ENCODE measurements around the gene MAGEA1.
"Not testable (repeated sequence)": the region's sequence is repeated elsewhere in the genome, so short reads cannot be mapped to it uniquely, and the experiment has no call there.

MAGEA1 gene, protein sequence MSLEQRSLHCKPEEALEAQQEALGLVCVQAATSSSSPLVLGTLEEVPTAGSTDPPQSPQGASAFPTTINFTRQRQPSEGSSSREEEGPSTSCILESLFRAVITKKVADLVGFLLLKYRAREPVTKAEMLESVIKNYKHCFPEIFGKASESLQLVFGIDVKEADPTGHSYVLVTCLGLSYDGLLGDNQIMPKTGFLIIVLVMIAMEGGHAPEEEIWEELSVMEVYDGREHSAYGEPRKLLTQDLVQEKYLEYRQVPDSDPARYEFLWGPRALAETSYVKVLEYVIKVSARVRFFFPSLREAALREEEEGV

DNA sequence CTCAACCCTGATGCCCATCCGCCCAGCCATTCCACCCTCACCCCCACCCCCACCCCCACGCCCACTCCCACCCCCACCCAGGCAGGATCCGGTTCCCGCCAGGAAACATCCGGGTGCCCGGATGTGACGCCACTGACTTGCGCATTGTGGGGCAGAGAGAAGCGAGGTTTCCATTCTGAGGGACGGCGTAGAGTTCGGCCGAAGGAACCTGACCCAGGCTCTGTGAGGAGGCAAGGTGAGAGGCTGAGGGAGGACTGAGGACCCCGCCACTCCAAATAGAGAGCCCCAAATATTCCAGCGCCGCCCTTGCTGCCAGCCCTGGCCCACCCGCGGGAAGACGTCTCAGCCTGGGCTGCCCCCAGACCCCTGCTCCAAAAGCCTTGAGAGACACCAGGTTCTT, at the start of gene MAGEA1:
MAGEA1 (plus strand) TSS at position 154 of the 400 bp plus-strand sequence. CDS start 3,106 bp downstream, outside the sequence.
- DNase-seq (ENCODE audit: low read depth) = no peak
- H3K4me3 ChIP-seq (ENCODE audit: low read depth, low read length) = no peak within 1 kb of the TSS
- TF ChIP-seq, protein P1, sequence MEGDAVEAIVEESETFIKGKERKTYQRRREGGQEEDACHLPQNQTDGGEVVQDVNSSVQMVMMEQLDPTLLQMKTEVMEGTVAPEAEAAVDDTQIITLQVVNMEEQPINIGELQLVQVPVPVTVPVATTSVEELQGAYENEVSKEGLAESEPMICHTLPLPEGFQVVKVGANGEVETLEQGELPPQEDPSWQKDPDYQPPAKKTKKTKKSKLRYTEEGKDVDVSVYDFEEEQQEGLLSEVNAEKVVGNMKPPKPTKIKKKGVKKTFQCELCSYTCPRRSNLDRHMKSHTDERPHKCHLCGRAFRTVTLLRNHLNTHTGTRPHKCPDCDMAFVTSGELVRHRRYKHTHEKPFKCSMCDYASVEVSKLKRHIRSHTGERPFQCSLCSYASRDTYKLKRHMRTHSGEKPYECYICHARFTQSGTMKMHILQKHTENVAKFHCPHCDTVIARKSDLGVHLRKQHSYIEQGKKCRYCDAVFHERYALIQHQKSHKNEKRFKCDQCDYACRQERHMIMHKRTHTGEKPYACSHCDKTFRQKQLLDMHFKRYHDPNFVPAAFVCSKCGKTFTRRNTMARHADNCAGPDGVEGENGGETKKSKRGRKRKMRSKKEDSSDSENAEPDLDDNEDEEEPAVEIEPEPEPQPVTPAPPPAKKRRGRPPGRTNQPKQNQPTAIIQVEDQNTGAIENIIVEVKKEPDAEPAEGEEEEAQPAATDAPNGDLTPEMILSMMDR (conservative IDR thresholded peaks at IDR 0.05; ENCODE audit: low read depth, low read length) = no peak

DNA sequence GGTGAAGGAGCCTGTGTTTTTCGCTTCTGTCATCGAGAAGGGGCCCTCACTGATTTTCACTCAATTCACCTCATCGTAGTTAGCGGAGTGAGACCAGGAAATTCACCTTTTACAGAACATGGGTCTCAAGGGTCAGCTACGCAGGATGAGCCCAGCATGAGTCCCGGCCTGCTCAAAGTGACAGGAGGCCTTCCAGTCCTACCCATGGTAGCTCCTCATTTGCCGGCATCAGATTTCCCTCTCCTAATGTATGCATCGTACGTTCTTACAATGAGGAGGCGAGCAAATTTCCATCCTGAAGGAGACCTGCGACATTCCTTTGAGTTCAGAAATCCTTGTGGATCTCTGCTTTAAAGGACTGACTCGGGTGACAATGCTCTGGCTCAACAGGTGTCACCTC, 46.2 kb upstream of the MAGEA1 start:
- DNase-seq (ENCODE audit: low read depth); H3K4me3 ChIP-seq (ENCODE audit: low read depth, low read length): not testable (repeated sequence)

DNA sequence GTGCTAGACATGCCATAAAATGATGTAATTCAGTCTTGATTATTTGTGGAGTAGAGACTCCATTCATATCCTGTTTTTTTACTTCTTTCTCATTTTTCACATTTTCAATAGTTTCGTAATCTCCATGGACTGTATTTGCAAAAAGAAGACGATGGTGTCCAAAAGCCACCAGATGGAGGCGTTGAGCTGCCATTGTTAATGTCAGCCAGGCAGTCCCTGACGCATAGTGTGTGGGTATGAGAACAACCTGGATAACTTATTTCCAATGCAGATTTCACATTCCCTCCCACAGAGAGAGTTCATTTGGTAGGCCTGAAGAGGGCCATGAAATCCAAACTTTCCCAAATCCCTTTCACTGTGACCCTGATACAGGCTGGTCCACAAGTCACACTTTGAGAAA, 40.0 kb upstream of the MAGEA1 start:
- not testable (repeated sequence) for H3K4me3 ChIP-seq (ENCODE audit: low read depth, low read length)

DNA sequence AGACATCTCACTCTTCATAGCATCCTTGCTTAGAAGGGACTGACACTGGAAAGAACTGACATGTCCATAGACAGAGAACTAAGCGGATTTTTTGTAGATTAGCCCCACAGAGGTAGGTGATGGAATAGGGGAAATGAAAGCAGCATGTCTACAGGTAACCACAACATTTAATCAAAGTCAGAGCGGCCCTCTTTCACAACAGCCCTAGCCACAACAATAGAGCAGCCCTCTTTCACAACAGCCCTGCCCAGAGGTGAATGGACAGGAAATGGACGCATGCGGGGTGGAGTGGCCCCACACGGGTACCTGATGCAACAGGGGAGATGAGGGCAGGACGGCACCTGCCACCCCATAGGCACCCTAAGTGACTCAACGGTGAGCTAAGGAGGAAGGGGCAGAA, 32.8 kb upstream of the MAGEA1 start:
- not testable (repeated sequence) for DNase-seq (ENCODE audit: low read depth); H3K4me3 ChIP-seq (ENCODE audit: low read depth, low read length)

More for the DNA sequence above, 40.0 kb upstream of the MAGEA1 start:
- DNase-seq (ENCODE audit: low read depth) = not testable (repeated sequence)

DNA sequence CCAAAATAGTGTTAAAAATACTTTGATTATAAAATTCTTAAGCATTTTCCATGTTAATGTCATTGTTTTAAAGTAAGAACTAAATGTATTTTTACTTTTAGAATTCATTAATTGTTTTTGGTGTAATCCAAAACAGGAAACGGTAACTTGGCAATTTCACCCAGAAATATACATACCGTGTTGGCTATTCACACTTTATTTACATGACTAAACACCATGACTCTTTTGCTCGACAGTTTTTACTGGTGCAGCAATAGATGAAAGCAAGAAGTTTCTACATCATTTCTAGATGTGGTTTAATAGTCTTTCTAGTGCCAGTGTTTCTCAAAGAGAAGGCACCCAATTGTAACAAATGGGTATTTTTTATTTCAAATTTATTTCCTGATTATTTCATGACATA, 25.6 kb upstream of the MAGEA1 start:
- no peak overlapping the region for H3K4me3 ChIP-seq (ENCODE audit: low read depth, low read length)
- TF ChIP-seq, protein P1 (conservative IDR thresholded peaks at IDR 0.05; ENCODE audit: low read depth, low read length) = no peak
- DNase-seq (ENCODE audit: low read depth) = no peak

DNA sequence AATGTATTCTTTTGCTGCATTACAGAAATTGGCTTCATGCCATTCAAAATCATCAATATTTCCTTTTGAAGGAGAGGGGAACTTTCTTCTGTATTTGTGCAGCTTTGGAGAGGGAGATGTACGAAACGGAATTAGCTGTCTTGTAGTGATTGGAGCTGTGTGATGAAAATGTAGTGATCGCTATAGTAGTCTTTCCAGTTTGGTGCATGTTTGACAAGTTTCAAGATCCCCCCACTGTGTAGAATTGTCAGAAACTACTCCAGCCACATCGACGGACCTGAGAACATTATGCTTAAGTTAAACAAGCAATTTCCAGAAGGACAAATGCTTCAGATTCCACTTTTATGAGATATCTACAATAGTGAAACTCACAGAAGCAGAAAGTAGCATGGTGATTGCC, 21.6 kb upstream of the MAGEA1 start:
- H3K4me3 ChIP-seq (ENCODE audit: low read depth, low read length) = no peak overlapping the region
- TF ChIP-seq, protein P1 (conservative IDR thresholded peaks at IDR 0.05; ENCODE audit: low read depth, low read length) = no peak
- no peak for DNase-seq (ENCODE audit: low read depth)

GRCh38 chrX:153158319-153158718, 20.8 kb upstream of the MAGEA1 start:
- TF ChIP-seq, protein P1 (conservative IDR thresholded peaks at IDR 0.05; ENCODE audit: low read depth, low read length) = no peak
- DNase-seq (ENCODE audit: low read depth) = no peak
- H3K4me3 ChIP-seq (ENCODE audit: low read depth, low read length) = no peak overlapping the region

- DNase-seq (ENCODE audit: low read depth) = no peak
- TF ChIP-seq, protein P1 (conservative IDR thresholded peaks at IDR 0.05; ENCODE audit: low read depth, low read length) = no peak
- H3K4me3 ChIP-seq (ENCODE audit: low read depth, low read length) = no peak overlapping the region
Observed at GRCh38 chrX:153161952-153162351, 17.1 kb upstream of the MAGEA1 start.
